ENCODE results near the gene CAMK1G. TPM values are rescaled to one million over a fixed set of nuclear protein-coding genes. Genes with fewer than 3 reads are reported as not detected.

Gene CAMK1G
- polyA plus RNA-seq, 3 donors: 5.6 to 6.3 (median 6.2) TPM

DNA sequence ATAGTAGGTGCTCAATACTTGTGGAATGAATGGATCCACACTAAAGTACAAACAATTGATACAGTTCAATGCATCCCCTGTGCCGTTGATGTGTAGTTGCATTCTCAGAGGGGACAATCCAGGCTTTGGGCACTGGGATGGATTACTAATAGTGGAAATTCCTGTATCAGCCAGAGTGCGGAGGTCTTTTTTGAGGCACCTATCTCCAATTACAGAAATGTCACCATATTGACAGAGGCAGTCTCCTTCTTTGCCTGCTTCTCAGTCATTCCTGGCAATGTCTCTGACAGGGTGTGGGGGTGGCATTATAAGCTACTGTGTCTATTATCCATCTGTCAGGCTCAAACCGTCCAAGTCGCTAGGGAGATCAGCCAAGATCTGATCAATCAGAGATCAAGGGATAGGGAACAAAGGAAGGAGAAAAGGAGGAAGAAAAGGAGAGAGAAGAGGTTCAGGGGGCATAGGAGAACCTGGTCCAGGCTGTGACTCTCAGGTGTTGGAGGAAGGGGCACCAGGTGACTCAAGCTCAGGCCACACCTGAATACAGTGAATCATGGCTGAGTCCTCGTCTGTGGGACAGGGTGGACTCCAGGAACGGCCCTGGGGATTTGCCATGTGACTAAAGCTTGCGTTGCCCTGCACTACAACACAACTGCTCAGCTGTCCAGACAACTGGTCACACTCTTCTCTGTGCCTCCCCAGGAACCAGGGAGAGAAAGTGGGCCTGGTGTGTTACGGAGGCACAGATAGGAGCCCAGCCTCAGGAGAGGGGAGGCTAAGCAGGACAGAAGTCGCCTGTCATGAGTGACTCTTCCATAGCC is 72.1 kb downstream of the CAMK1G start:
- DNase-seq (ENCODE audit: low read depth in 3 of 3, low spot score in 2 of 3): no peak

DNA sequence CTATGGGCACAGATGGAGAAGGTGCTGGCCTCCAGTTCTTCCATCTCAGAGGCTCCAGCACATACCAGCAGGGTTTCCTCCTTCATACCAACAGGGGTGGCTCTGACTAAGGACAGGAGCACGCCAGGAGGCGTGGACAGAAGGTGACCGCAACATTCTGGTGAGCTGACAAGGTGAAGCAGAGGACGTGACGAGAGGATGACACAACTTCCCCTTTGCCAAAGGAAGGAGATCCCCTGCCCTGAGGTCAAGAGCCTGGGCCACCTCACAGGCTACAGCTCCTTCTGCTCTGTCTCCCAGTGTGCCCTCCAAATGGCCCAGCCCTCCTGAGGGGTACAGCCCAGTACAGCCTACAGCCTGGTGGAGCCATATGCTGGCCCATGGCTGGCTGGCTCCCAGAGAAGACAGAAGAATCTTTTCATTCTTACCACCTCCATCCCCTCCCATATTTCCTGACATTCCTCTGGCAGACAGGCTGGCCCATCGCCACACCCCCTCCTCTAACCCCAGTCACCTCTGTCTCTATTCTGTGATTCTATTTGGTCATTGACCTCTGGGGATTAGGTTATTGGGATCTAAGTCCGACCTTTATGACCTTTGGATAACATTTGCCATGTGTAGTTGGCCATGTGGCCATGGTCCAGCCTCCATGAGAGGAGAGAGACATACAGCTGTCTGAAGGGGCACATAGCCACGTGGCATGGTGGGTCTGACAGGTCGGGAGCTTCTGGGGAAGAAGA is 73.8 kb downstream of the CAMK1G start:
- no peak for DNase-seq (ENCODE audit: low read depth in 3 of 3, low spot score in 2 of 3)

GRCh38 chr1:209657918-209658317 is 74.4 kb downstream of the CAMK1G start:
- no peak for DNase-seq (ENCODE audit: low read depth in 3 of 3, low spot score in 2 of 3)

- DNase-seq (ENCODE audit: low read depth in 3 of 3, low spot score in 2 of 3): no peak
Observed at GRCh38 chr1:209659909-209660308, 76.4 kb downstream of the CAMK1G start.

- no peak for DNase-seq (ENCODE audit: low read depth in 3 of 3, low spot score in 2 of 3)
Observed at GRCh38 chr1:209661071-209661470, 77.6 kb downstream of the CAMK1G start.

DNA sequence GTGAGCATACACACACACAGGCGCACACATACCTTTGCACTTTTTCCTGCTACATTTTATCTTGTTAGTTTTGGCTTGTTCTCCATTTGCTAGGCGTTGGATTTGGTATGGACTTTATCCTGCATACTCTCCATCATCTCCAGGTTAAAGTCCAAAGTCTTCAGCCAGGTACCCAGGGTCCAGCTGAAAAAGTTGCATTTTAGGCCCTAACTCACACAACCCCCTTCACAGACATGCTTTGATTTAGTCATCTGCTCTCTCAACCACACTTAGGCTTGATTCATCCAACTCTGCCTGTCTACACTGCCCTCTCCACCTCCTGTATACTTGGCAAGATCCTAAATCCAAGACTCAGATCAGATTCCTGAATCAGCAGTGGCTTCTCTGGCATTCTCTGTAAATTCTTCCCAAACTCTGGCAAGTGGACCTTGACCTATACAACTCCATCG is 79.4 kb downstream of the CAMK1G start:
- no peak for DNase-seq (ENCODE audit: low read depth in 3 of 3, low spot score in 2 of 3)

Other genes starting within 250 kb of the CAMK1G start
- gene LAMB3, start 68.7 kb downstream of the CAMK1G start, polyA plus RNA-seq (ENCODE audit: insufficient read length in 3 of 3): 1 to 10 TPM in 1 of 3 donors, under 1 TPM in 2; 0.76 to 1.4 (median 0.92) TPM
- 10 to 100 TPM in 2 of 3 donors, 1 to 10 TPM in 1; 9.3 to 13.7 (median 12.0) TPM for gene G0S2, start 91.7 kb downstream of the CAMK1G start, polyA plus RNA-seq (ENCODE audit: insufficient read length in 3 of 3)
- gene HSD11B1, start 121.1 kb downstream of the CAMK1G start, polyA plus RNA-seq (ENCODE audit: insufficient read length in 3 of 3): under 1 TPM; 0.29 to 0.39 (median 0.33) TPM
- 1 to 10 TPM; 1.6 to 2.0 (median 1.9) TPM for gene TRAF3IP3, start 172.3 kb downstream of the CAMK1G start, polyA plus RNA-seq (ENCODE audit: insufficient read length in 3 of 3)
- 1 to 10 TPM; 3.6 to 4.3 (median 4.1) TPM for gene C1orf74, start 200.8 kb downstream of the CAMK1G start, polyA plus RNA-seq (ENCODE audit: insufficient read length in 3 of 3)
- gene IRF6, start 222.4 kb downstream of the CAMK1G start, polyA plus RNA-seq (ENCODE audit: insufficient read length in 3 of 3): 10 to 100 TPM; 17.3 to 20.7 (median 19.4) TPM
- gene UTP25, start 244.3 kb downstream of the CAMK1G start, polyA plus RNA-seq (ENCODE audit: insufficient read length in 3 of 3): 10 to 100 TPM in 2 of 3 donors, 1 to 10 TPM in 1; 9.9 to 11.1 (median 11.0) TPM

Measured in right renal cortex interstitium (tissue), 3 donors.